Neural crest cell (in vitro differentiated cells): ENCODE measurements around the gene TRIM42. TPM values are rescaled to one million over a fixed set of nuclear protein-coding genes. Genes with fewer than 3 reads are reported as not detected.

Source experiments
- DNase-seq: peaks from one replicate; pipeline ENCODE4 v3.0.0; 2021; ENCODE audit warnings: low read depth, mixed read lengths, low spot score
- H3K27ac Mint-ChIP-seq: one replicate; pipeline ENCODE4 v1.8.0; 2021; ENCODE audit warnings: mild to moderate bottlenecking, mixed read lengths; ENCODE audit not compliant: unreplicated experiment
- H3K27me3 Mint-ChIP-seq: 2 replicates; pipeline ENCODE4 v1.8.0; 2021; ENCODE audit warnings: low read depth, mild to moderate bottlenecking, mixed read lengths
- H3K36me3 Mint-ChIP-seq: 2 replicates; pipeline ENCODE4 v1.8.0; 2021; ENCODE audit warnings: low read depth, mild to moderate bottlenecking, mixed read lengths
- H3K4me1 Mint-ChIP-seq: 2 replicates; pipeline ENCODE4 v1.8.0; 2021; ENCODE audit warnings: mixed read lengths
- H3K4me3 Mint-ChIP-seq: one replicate; pipeline ENCODE4 v1.8.0; 2021; ENCODE audit warnings: mild to moderate bottlenecking, mixed read lengths
- H3K9me3 Mint-ChIP-seq: 2 replicates; pipeline ENCODE4 v1.8.0; 2021; ENCODE audit warnings: mixed read lengths
- CTCF ChIP-seq: fragments of 200-600 bp; sonication (generic); conservative IDR thresholded peaks from 2 replicates; pipeline ENCODE4 v1.5.0; 2021; ENCODE audit warnings: antibody characterized with exemption, mild to moderate bottlenecking
- total RNA-seq: library from RNA; stranded (reverse); gene quantifications from 2 replicates; pipeline ENCODE4 v1.2.1, GENCODE V29; 2021

The TRIM42 gene
- total RNA-seq, 1 donor from 2014 or later: not detected

- peaks cover 45% of the 10 kb centered on the region for H3K27me3 Mint-ChIP-seq
- H3K27ac Mint-ChIP-seq: no peak overlapping the region
- H3K4me3 Mint-ChIP-seq: no peak overlapping the region
- no peaks in the 10 kb centered on the region for H3K36me3 Mint-ChIP-seq
- TF ChIP-seq CTCF: no peak
- no peaks in the 10 kb centered on the region for H3K4me1 Mint-ChIP-seq
- H3K9me3 Mint-ChIP-seq: peaks cover 2% of the 10 kb centered on the region
- no peak for DNase-seq
Measured at GRCh38 chr3:140748171-140748570, 70.3 kb downstream of the TRIM42 start.

- no peaks in the 10 kb centered on the region for H3K36me3 Mint-ChIP-seq
- H3K9me3 Mint-ChIP-seq: peaks cover 2% of the 10 kb centered on the region
- H3K4me3 Mint-ChIP-seq: no peak overlapping the region
- H3K27ac Mint-ChIP-seq: no peak overlapping the region
- no peaks in the 10 kb centered on the region for H3K4me1 Mint-ChIP-seq
- no peak for TF ChIP-seq CTCF
- H3K27me3 Mint-ChIP-seq: peaks cover 50% of the 10 kb centered on the region
- no peak for DNase-seq
Measured at GRCh38 chr3:140748903-140749302, 71.0 kb downstream of the TRIM42 start.
